Renal pelvis (tissue), 4 donors: Measurements from ENCODE around the gene WDFY2. TPM values are rescaled to one million over a fixed set of nuclear protein-coding genes. Genes with fewer than 3 reads are reported as not detected.

Experiments
- DNase-seq: peaks from one replicate; pipeline ENCODE4 v3.0.0-alpha.2; 2013
- polyA plus RNA-seq, 3 donors: library from polyadenylated mRNA; unstranded; fragments of 120-200 nt; gene quantifications; one replicate each; pipeline ENCODE4 v1.2.1, GENCODE V29; 2013; ENCODE audit not compliant: insufficient read length in 3 of 3

The WDFY2 gene
- polyA plus RNA-seq, 3 donors, result 10.4 to 21.0 (median 20.1) TPM

DNA sequence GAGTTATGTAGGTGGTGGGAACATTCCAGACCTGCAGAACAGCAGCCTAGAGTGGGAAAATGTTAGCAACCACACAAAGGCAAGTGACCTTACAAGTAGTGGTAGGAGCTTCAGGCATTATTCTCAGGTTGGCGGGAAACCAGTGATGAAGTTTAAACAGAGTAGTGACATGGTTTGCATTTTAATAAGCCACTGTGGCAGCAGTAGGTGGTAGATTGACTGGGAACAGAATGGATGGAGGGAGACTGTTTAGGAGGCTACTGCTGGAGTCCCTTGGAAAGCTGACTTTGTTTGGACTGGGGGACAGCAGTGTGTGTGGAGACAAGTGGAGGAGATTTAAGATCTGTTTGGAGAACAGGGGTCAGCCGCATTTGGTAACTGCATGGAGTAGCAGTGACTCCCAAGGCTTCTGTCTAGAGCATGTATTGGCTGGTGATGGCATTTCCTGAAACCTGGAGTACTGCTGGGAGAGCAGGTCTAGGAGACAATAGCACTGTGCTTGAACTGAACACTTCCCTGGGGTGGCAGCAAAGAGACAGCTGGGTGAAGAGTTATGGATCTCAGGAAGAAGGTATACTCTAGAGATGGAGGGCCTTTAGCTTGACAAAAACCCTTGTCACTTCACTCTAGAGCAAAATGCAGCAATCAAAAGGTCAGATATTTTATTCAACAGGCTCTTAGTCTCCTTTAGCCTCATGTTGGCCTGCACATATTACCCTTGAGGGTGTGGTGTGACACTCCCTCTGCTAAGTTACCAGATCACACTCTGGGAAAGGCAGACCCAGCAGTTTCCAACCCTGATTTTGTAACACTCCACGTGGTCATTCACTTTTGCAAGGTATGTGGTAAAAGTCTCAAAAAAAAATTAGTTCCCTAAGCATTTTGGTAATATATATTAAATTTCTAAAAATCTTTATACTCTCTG, 149.4 kb downstream of the WDFY2 start:
- no peak for DNase-seq

- DNase-seq, result no peak
Observed at GRCh38 chr13:51734786-51735185, 150.5 kb downstream of the WDFY2 start.

- no peak for DNase-seq
Observed at GRCh38 chr13:51737609-51738008, 153.3 kb downstream of the WDFY2 start.

DNA sequence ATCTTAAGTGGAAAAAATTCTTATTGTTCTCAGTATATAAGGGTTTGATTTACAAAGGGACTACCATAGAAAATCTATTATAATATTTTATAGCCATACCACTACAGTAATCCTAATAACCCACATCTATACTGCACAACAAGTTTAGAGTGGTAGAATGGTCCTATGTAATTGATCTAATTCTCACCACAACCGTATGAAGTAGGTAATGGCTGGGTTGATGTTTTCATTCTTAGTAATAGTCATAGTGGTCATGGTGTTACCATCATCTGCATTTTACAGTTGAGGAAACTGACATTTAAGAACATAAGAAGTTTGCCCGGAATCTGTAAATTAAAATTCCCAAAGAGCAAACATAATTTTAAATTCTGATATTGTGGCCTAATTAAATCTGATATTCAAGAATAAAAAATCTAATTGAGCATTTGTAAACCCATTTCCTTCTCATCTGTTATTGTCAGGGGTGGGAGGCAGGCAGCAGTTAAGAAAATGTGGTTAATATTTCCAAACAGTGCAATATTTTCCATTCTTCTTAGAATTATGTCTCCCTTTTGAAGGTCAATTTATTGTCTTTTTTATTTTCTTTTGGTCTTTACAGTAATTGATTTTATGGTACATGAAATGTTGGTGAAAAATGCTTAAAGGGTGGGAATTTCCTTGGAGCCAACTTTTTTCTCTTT, 154.1 kb downstream of the WDFY2 start:
- no peak for DNase-seq

- DNase-seq, result peak; percentile 12
Observed at GRCh38 chr13:51739027-51739764, 154.9 kb downstream of the WDFY2 start.

DNA sequence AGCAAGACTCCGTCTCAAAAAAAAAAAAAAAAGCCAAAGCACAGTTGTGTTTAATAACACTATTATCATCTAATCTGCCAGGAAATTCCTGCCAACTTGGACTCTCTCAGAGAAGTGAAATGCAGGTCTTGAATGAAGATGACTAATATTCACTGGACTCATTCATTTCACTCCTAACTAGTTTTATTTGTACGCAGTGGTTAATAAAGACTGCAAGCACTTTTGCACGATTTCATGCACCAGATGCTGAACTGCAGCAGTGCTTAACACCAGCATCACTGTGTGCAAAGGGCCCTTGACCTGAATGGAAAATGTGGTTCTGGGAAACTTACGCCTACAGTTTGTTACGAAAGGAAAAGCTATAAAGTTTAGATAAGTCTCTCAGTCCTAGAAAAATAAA, 156.4 kb downstream of the WDFY2 start:
- DNase-seq, result peak; percentile 35

- peak; percentile 56 for DNase-seq
Observed at GRCh38 chr13:51742031-51742430, 157.8 kb downstream of the WDFY2 start.

DNA sequence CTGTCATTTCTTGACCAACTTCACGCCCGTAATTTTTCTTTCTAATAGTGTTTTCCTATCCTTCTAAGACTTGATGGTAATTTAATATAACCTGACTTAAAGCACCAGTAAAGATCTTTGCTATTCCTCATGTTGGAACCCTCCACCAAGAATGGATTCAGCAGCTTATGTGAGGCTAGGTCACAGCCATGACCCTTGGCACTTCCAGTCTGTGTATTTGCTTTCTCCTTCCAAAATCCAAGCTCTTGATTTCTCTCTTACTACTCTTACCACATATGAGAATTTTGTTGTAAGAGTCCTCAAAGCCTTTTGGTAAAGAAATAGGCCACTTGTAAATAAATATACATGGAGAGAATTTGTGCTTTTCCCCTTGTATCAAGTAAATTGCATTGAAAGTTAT, 158.3 kb downstream of the WDFY2 start:
- no peak for DNase-seq

DNA sequence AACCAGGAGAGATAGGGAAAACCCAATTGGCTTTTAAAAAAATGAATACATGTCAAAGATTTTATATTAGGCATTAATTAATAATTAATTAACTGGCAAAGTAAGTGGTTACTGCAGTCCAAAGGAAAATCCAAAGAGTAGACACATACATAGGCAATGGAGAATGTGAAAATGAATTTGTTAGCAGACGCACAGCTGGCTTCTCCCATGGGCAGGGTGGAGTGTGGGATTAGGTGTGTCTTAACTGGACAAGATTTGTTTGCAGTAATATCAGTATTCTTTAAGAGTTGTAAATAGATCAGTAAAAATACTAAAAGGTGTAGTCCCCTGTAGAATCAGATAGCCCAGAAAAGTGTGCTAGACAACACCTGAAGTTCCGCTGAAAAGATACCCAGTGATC, 161.0 kb downstream of the WDFY2 start:
- no peak for DNase-seq

DNA sequence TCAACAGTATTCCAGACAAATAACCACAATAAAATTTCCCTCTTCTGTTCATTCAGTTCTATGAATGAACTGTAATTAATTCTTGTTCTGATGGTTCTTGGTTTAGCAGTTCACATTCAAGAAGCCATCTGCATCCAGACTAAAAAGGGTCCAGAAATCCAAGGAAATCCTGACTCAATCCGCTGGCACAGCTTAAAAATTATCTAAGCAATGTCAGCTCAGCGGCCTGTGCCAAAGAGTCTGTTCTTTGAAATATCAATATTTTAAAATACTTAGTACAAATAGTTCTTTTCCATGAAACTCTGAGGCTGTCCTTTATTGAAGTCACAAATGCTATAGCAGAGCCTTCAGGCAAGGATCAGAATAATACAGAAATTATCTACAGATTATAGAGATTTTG, 162.5 kb downstream of the WDFY2 start:
- DNase-seq, result no peak

- DNase-seq, result no peak
Observed at GRCh38 chr13:51747438-51748434, 163.5 kb downstream of the WDFY2 start.

DNA sequence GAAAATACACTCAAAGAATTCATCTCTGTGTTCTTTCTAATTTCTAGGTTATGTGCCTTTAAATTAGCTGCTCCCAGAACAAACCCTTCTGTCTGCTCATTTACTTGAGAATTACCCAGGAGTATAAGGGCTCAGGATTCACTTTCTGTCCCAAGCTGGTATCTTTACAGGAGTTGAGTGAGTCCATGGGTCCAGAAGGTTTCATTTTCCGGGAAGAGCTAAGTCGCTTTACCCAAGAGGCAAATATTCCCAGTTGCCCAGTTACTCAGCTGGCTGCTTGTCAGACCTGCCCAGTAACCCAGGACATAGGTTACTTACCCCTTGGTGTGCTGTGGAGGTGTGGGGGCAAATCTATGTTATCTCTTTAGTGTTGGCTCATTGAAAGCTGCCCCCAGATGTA, 172.4 kb downstream of the WDFY2 start:
- DNase-seq, result no peak

- DNase-seq, result no peak
Observed at GRCh38 chr13:51758691-51759090, 174.4 kb downstream of the WDFY2 start.

DNA sequence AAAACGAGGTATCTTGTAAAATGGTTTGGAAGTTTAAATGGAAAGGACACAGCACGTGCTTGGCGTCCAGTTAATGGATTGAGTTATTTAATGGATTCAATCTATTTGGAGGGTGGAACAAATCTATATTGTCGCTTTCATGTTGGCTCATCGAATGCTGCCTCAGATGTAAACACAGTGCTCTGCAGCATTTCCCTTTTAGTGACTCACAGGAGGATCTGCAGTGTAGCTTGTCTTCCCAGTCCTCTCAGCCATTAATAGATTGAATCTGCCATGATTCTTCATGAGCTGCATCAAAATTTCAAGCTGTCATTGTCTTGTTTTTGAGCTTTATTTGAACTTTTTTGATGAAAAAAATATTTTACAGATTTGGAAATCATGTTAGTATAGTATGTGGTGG, 175.0 kb downstream of the WDFY2 start:
- no peak for DNase-seq

GRCh38 chr13:51760592-51760991, 176.3 kb downstream of the WDFY2 start:
- DNase-seq, result no peak

GRCh38 chr13:51761643-51762350, 177.5 kb downstream of the WDFY2 start:
- no peak for DNase-seq

DNA sequence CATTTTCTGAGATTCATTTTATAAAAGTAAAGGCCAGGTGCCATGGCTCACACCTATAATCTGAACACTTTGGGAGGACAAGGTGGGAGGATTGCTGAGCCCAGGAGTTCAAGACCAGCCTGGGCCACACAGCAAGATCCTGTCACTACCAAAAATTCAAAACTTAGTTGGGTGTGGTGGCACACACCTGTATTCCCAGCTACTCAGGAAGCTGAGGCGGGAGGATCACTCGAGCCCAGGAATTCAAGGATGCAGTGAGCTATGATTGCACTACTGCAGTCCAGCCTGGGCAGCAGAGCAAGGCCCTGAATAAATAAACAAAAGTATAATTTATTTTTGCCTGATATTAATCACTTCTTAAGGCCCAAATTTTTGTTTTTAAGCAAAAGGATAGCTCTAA, 179.2 kb downstream of the WDFY2 start:
- DNase-seq, result no peak

GRCh38 chr13:51764184-51765141, 180.2 kb downstream of the WDFY2 start:
- DNase-seq, result no peak

DNA sequence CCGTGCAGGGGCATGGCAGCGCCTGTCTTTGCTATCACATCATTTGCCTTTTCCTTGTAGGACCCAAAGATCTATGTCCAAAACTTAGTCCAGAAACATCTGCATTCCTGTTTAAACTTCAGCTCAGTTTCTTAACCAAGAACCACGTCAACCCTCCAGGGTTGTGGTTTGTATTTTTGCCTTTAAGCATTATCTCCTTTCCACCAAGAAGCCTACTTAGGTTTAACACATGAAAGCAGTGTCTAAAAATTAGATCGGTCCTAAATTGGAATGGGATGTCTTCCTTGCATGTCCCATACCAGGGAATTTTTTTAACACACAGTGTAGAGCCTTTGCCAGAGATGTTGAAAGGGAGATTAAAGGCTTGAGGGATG, 180.9 kb downstream of the WDFY2 start:
- DNase-seq, result no peak
